ENCODE measurements around the gene STK24.

The STK24 gene

GRCh38 chr13:98467263-98467985 lies 109.5 kb downstream of the STK24 start:
- no peak for DNase-seq

DNA sequence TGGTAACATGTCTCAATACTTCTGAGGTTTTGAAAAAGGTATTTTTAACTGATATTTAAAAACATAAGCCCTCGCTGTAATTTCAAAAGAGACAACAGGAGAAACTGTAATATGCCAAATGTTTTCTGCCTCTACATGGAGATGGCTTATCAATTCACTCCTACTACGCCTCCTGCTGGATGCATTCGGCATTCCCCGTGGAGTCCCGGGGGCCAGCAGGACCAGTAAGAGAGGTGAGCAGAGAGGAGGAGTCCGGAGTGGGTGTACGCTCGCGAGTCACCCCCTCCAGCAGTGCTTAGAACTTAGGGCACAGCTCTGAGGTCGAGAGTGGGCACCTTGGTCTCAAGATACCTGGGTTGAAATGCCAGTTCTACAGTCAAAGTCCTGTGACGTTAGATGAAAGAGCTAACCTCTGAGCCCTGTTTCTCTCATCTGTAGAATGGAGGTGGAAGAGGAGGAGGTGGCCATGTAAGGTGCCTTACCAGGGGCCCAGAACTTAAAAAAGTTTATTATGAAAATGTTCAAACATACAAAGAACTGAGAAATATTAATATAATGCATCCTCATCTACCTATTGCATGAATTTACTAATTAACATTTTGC lies 110.2 kb downstream of the STK24 start:
- DNase-seq = peak; percentile 39

DNA sequence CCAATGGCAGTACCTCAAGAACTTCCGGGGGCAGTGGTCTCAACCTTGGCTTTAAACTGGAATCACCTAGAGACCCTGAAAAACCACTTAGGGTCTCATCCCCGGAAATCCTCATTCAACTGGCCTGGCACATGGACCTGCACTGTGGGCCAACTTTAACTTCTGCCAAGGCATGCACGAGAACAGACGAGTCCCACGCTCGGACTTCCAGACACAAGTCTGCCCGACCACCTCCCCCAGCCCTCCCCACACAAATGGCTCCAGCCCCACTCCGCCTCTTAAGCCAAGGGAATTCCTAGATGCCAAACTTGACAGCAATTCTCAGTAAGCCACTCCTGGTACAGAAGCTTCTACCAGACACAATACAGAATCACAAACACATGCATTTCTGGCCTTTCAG lies 114.0 kb downstream of the STK24 start:
- no peak for DNase-seq

GRCh38 chr13:98462241-98462882 lies 114.5 kb downstream of the STK24 start:
- DNase-seq = no peak

GRCh38 chr13:98461486-98462240 lies 115.2 kb downstream of the STK24 start:
- DNase-seq = no peak

GRCh38 chr13:98460516-98460915 lies 116.4 kb downstream of the STK24 start:
- no peak for DNase-seq

DNA sequence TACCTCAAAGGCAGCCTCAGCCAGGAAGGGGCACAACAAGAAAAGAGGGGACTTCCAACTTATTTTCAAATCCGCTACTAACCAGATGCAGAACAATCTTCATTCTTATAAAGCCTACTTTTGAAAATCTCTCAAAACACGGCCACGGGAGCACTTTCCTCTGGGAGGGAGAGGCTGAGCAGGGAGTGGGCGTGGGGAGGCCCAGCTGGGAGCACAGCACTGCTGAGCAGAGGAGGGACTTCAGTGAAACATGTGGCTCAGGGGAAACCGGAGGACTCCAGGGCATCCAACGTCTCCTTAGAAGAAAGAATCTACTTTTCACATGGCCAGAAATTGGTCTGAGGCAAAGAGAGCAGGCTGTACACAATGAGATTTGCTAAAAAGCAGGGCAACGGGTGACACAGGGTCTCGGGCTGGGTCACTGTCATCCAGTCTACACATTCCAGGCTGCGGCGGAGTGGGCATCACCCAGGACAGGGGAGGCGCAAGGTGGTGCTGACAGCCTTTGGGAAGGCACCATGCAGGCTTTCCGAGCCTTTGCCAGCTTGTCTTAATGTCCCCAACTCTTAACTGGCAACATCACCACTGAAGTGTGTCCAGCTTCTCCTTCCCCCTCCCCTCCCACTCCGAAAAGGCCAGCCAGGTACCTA lies 117.1 kb downstream of the STK24 start:
- no peak for DNase-seq

DNA sequence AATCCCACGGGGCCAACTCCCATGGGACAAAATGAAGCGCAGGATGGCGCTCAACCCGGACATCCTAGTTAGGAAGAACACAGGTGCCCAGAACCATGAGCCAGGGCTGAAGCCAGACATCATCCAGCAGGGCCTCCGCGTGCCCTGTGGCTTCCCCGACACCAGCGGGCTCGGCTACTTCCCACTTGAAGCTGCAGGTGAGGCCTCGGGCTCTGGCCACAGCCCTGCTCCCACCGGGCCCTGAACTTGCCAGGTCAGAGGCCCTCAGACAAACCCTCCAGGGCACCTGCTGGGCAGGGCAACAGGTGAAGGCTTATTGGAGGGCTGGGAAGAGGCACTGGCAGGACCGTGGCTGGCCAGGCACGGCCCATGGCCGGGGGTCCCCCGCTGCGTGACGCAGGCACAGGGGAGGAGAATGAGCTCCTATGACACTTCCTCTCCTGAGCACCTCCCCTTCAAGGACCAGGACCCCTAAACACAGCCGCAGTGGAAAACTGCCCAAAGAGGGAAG lies 117.7 kb downstream of the STK24 start:
- no peak for DNase-seq

DNA sequence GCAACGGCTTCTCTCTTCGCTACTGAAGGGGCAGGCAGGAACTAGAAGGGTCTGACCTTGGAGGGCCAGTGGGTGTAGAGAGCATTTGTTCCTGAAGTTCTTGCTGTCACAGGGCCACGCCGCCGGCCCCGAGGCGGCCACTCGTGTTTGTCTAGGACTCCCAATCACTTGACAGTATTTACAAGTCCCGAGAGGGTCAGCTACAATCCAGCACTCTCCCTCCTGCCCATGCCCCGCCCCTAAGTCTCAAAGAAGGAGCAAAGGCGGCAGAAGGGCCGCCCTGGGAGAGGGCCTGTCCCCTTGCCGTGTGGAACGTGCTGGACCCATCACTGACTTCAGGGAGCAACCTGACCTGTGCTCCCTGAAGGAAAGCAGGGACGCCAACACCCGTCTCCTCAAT lies 118.5 kb downstream of the STK24 start:
- no peak for DNase-seq

GRCh38 chr13:98457053-98457452 lies 119.9 kb downstream of the STK24 start:
- DNase-seq = no peak

- no peak for DNase-seq
Measured at GRCh38 chr13:98456413-98456845, 120.5 kb downstream of the STK24 start.

DNA sequence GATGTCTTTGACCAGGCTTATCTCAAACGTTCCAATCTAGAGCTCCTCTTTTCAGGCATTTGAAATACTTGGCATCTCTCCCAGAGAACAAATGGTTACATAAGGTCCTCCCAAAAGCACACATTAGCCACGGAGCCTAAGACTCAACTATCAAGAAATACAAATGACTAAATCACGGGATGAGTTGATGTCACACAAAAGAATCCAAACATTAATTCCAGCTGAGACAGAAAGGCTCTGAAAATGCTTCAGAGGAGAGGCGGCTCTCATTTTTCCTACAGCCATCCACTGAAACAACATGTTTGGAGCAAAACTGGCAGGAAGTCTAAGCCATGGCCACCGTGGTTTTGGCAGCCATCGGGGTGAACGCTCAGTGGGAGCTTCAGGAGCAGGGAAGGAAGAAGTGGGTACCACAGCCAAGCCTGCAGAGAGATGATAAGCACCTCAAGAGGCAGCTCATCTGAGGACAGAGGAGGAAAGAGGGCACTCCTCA lies 122.5 kb downstream of the STK24 start:
- DNase-seq = peak; percentile 94

DNA sequence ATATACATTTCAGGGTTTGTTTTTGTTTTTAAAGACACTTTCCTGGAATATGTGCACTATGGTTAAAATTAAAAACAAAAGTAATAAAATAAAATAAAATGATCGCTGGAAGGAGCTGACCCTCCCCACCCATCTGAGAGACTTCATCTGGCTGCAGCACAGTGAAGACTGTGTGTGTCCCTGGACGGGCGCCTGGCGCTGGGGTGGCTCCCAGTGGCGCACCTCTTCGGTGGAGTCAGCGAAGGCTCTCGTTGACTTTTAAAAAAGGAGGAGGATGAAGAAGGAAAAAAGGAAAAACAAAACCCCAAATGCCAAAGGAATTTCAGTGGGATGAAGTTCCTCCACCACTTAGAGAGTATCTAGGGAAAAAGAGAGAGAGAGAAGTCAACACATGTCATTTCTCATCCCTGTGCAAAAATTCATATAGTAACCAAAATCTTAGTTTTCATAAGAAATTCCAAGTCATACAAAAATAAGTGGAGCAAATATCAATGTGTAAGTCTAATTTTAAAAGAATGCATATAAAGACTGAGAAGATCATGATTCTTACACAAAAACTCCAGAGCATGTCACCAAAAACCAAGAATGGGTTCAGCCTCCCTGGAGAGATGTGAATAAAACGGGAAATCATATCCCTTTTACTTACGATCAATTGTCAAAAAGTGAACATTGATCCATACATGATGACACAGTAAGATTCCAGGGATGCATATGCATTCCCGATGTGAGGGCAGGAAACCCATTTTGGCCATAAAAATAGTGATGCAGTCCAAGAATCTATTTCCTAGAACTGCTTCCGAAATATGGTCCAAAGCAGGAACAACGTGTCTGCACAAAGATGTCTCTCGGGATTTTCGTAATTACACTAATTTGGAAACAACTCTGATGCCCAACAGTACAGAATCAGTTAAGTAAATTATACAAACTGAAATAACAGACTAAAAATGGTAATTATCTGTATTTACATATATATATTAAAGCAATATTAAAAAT lies 123.8 kb downstream of the STK24 start:
- DNase-seq = peak; percentile 72

- peak; percentile 28 for DNase-seq
Measured at GRCh38 chr13:98451676-98452470, 125.0 kb downstream of the STK24 start.

DNA sequence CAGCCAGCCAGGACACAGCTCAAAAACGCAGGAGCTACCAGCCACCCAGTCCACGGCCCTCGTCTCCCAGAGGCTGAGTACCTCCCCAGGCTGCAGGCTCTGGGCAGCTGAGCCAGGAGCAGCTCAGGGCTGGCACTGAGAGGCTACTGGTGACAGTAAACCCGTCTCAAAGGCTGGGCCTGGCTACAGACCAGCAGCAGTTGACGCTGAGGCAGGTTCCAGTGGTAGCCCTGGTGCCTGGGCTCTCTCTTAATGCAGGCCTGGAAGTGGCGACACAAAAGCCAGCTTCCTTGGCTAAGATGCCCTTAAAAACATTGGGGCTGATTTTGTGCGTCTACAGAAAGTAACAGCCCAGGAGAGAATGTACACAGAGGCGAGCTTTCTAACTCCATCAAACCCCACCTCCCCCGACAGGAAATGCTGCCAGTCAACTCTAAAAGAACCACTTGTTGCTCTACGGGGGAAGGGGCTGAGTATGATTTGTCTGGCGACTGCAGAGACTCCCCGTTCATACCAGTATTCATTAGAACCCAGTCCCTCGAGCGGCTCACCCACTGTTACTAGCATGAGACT lies 126.3 kb downstream of the STK24 start:
- DNase-seq = no peak

DNA sequence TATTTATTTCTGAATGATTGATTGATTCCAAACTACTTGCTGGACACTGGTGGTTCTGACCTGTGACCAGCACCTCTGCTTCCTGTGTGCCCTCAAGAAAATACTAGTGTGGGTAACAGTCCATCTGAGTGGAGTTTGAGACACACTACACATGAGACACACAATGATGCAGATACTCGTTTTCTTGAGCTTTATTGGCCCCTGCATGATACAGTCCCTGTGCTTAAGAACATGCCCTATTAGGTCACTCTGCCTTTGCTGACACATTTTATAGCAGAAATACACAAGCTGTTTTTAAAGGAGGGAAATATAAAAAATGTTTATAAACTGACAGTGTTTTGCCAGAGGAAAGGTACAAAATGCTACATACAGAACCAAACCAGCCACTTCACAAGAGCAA lies 126.9 kb downstream of the STK24 start:
- DNase-seq = no peak

DNA sequence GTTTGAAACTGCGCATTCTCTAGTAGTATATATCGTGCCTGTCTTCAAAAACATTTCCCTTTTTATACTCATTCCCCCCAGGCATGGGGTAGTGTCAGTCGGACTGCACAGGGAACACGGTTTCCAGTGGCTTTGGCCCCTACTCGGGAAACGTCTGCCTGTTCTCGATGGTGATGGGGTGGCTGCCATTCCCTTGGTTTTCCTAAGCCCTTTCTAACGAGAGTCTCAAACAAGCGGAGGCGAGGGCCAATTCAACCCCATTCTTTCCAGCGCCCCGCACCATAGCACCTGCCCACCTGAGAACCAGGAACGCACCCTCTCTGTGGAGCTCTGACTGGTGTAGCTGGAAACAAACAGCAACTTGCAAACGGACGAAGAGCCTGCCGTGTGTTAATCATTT lies 127.6 kb downstream of the STK24 start:
- no peak for DNase-seq

DNA sequence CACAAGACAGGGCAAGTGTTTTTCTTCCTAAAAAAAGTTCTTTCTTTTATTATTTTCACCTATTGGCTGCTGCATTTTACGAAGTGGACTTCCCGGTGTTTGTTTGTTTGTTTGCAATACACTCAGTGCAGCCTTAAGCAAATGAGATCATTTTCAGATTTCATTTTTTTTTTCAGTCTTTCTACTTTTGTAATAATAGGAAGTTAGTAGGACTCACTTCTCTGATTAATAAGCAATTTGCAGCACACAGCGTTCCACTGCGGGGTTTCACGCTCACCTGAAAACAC lies 128.3 kb downstream of the STK24 start:
- DNase-seq = no peak

DNA sequence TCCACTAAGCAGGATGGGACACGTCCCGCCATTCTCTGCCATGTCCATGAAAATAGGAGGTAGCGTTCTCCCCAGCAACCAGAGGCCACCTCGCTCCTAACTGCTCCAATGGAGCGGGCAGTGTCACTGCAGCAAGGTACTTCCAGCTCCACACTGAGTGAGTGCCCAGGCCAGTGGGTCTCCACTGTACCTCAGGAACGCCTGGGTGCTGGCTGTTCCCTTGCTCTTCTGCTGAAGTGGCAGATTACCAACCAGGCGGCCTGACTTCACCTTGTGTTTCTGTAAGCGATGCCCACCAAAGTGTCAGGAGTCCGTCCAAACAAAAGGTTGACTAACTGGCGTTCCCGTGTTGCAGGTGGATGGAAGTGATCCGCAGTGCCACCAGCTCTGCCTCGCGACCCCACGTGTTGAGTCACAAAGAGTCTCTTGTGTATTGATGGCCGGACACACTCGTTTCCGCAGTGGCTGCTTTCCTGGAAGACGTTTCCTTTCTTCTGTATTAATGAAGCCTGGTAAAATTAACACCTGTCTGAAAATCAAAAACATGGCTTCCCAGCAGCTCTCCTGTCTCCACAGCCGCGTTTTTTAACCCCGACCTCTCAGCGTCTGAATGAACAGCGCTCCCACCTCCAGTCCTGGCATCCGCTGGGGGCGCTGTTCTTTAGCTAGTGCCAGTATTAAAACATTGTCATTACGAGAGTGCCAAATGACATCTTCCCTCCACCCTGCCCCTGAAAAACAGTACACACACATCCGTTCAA lies 128.8 kb downstream of the STK24 start:
- DNase-seq = peak; percentile 25
